GM18520 (cell line): ENCODE data around the gene CLEC2A.
"Not testable (repeated sequence)": the region's sequence is repeated elsewhere in the genome, so short reads cannot be mapped to it uniquely, and the experiment has no call there.

Source experiments
- ATAC-seq: cut with Tn5 transposase; IDR thresholded peaks from one replicate; pipeline ENCODE4 v1.9.1; 2021; ENCODE audit not compliant: unreplicated experiment

CLEC2A gene

GRCh38 chr12:9883175-9883574 is 49.0 kb downstream of the CLEC2A start:
- no peak for ATAC-seq

GRCh38 chr12:9881988-9882387 is 50.2 kb downstream of the CLEC2A start:
- no peak for ATAC-seq

- ATAC-seq = no peak
Observed at GRCh38 chr12:9881246-9881645, 50.9 kb downstream of the CLEC2A start, which contains the start of gene KLRF2. TSS of gene KLRF2 (plus strand) at chr12:9881489. CDS start at chr12:9881596, 107 bp downstream.

GRCh38 chr12:9880532-9881078 is 51.6 kb downstream of the CLEC2A start:
- no peak for ATAC-seq

- ATAC-seq = not testable (repeated sequence)
Observed at GRCh38 chr12:9876120-9876519, 56.0 kb downstream of the CLEC2A start.

GRCh38 chr12:9872742-9873141 is 59.4 kb downstream of the CLEC2A start:
- ATAC-seq = no peak

- no peak for ATAC-seq
Observed at GRCh38 chr12:9872162-9872561, 60.0 kb downstream of the CLEC2A start.

GRCh38 chr12:9870286-9870866 is 61.8 kb downstream of the CLEC2A start:
- ATAC-seq = no peak

GRCh38 chr12:9869307-9870161 is 62.6 kb downstream of the CLEC2A start, which contains the start of gene CLEC2B:
TSS of gene CLEC2B (minus strand) at chr12:9869354.
- ATAC-seq = peak; percentile 31

- ATAC-seq = no peak
Observed at GRCh38 chr12:9868951-9869306, 63.2 kb downstream of the CLEC2A start.

GRCh38 chr12:9868311-9868801 is 63.8 kb downstream of the CLEC2A start:
- ATAC-seq = no peak

GRCh38 chr12:9867531-9867930 is 64.6 kb downstream of the CLEC2A start:
- ATAC-seq = no peak

GRCh38 chr12:9866860-9867269 is 65.3 kb downstream of the CLEC2A start:
- no peak for ATAC-seq

GRCh38 chr12:9864913-9865675 is 67.1 kb downstream of the CLEC2A start:
- ATAC-seq = no peak
